GM12878 (cell line): Measurements from ENCODE around the gene SYNGAP1.
"Not testable (repeated sequence)": the region's sequence is repeated elsewhere in the genome, so short reads cannot be mapped to it uniquely, and the experiment has no call there.

Experiments used
- EGR1 ChIP-seq, 2 experiments: IDR thresholded peaks; 1 replicate in 1 of 2; 2 replicates in 1 of 2; pipeline ENCODE4 v1.6.1; 2011 to 2012; ENCODE audit warnings: low read depth in 2 of 2, low read length in 2 of 2, borderline replicate concordance in 1 of 2, mild to moderate bottlenecking in 1 of 2, moderate library complexity in 1 of 2
- EP300 ChIP-seq, 2 experiments: fragments of 150-350 bp in 1 of 2; IDR thresholded peaks; 2 replicates each; pipeline ENCODE4 v1.6.1; 2011 to 2012; ENCODE audit warnings: low read depth in 2 of 2, low read length in 2 of 2, borderline replicate concordance in 1 of 2, improper control_type of control experiment in 1 of 2, inconsistent platforms in 1 of 2; ENCODE audit not compliant: control insufficient read depth in 1 of 2
- LARP7 ChIP-seq: fragments of 450-650 bp; IDR thresholded peaks from 2 replicates; pipeline ENCODE4 v1.6.1; 2017; ENCODE audit warnings: mild to moderate bottlenecking
- NR2C2 ChIP-seq: IDR thresholded peaks from 2 replicates; pipeline ENCODE4 v1.6.1; 2011; ENCODE audit warnings: borderline replicate concordance, low read depth; ENCODE audit not compliant: control insufficient read depth, insufficient read length
- YY1 ChIP-seq: IDR thresholded peaks from 2 replicates; pipeline ENCODE4 v1.6.1; 2011; ENCODE audit warnings: low read depth, mild to moderate bottlenecking, low read length
- TF ChIP-seq, protein P1 (sequence below), 3 experiments: IDR thresholded peaks in 2 of 3; conservative IDR thresholded peaks in 1 of 3; 2 replicates each; pipeline ENCODE4 v1.5.1; 2011; ENCODE audit warnings: low read depth in 3 of 3, low read length in 3 of 3, mild to moderate bottlenecking in 3 of 3, control low read depth in 2 of 3, moderate library complexity in 2 of 3, inconsistent platforms in 1 of 3, mixed read lengths in 1 of 3; ENCODE audit not compliant: control insufficient read depth in 2 of 3, insufficient read depth in 1 of 3; ENCODE audit errors: extremely low read depth in 1 of 3

DNA sequence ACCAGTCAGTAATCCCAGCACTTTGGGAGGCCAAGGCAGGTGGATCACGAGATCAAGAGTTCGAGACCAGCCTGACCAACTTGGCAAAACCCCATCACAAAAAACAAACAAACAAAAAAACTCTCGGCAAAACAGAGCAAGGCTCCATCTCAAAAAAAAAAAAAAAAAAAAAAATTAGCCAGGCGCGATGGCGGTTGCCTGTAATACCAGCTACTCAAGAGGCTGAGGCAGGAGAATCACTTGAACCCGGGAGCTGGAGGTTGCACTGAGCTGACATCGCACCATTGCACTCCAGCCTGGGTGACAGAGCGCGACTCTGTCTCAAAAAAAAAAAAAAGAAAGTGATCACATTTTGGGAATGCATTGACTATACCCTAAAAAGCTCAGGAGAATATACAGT lies 40.7 kb upstream of the SYNGAP1 start:
- not testable (repeated sequence) for TF ChIP-seq LARP7; EGR1 (IDR thresholded peaks at IDR 0.05; ENCODE audit: borderline replicate concordance in 1 of 2, low read depth in 2 of 2, low read length in 2 of 2); EP300 (IDR thresholded peaks at IDR 0.05; ENCODE audit: borderline replicate concordance in 1 of 2, control insufficient read depth in 1 of 2, low read depth in 2 of 2, low read length in 2 of 2); YY1; NR2C2
- TF ChIP-seq, protein P1, sequence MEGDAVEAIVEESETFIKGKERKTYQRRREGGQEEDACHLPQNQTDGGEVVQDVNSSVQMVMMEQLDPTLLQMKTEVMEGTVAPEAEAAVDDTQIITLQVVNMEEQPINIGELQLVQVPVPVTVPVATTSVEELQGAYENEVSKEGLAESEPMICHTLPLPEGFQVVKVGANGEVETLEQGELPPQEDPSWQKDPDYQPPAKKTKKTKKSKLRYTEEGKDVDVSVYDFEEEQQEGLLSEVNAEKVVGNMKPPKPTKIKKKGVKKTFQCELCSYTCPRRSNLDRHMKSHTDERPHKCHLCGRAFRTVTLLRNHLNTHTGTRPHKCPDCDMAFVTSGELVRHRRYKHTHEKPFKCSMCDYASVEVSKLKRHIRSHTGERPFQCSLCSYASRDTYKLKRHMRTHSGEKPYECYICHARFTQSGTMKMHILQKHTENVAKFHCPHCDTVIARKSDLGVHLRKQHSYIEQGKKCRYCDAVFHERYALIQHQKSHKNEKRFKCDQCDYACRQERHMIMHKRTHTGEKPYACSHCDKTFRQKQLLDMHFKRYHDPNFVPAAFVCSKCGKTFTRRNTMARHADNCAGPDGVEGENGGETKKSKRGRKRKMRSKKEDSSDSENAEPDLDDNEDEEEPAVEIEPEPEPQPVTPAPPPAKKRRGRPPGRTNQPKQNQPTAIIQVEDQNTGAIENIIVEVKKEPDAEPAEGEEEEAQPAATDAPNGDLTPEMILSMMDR (IDR thresholded peaks at IDR 0.05 in 2 of 3, conservative IDR thresholded peaks at IDR 0.05 in 1 of 3; ENCODE audit: control insufficient read depth in 2 of 3, extremely low read depth in 1 of 3, insufficient read depth in 1 of 3, low read depth in 3 of 3, low read length in 3 of 3): not testable (repeated sequence)
